ENCODE data around the gene ARSG. TPM values are rescaled to one million over a fixed set of nuclear protein-coding genes. Genes with fewer than 3 reads are reported as not detected.
"Not testable (repeated sequence)": the region's sequence is repeated elsewhere in the genome, so short reads cannot be mapped to it uniquely, and the experiment has no call there.

Gene ARSG
- 1.1 TPM for total RNA-seq

- DNase-seq (ENCODE audit: low read depth in 2 of 3, low spot score in 2 of 3) = peak; percentile 52 to 79 (median 59)
Measured at GRCh38 chr17:68290955-68291835, at the start of gene ARSG, which contains the start of gene SLC16A6. TSS of gene ARSG (plus strand) at chr17:68291495. CDS start at chr17:68307494, 15,999 bp downstream. TSS of gene SLC16A6 (minus strand) at chr17:68291127. CDS start at chr17:68278320, 12,807 bp downstream.

DNA sequence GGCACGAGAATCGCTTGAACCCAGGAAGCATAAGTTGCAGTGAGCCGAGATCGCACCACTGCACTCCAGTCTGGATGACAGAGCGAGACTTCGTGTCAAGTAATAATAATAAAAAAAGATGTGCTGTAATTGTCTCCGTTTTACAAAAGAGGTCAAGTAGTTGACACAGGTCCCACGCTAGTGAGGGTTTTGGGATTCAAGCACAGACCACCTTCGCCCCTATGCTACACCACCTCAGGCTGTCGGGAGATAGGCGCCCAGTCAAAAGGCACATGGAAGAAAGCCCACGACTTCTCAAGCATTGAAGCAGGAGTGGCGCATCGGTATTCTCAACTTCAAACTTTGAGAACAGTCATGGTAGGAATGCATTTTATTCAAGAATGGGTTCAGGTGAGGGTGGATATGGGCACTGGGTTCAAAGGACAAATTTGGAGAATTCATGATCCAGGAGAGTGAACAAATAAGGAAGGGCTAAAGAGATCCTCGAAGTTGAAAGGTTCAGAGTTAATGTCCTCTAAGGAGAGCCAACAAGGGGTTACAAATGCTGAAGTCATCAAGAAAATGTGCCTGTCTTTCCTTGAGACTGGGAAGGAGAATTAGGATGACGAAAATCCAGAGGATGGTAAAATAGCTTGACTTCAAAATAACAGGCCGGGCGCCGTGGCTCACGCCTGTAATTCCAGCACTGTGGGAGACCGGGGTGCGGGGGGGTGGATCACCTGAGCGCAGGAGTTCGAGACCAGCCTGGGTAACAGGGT lies 44.8 kb upstream of the ARSG start:
- DNase-seq (ENCODE audit: low read depth in 2 of 3, low spot score in 2 of 3) = no peak

GRCh38 chr17:68247445-68248198 lies 43.7 kb upstream of the ARSG start, which contains the start of gene AMZ2:
TSS of gene AMZ2 (plus strand) at chr17:68248043. CDS start at chr17:68250188, 2,145 bp downstream.
- DNase-seq (ENCODE audit: low read depth in 2 of 3, low spot score in 2 of 3) = peak; percentile 94 to 100 (median 96)

- DNase-seq (ENCODE audit: low read depth in 2 of 3, low spot score in 2 of 3) = no peak
Measured at GRCh38 chr17:68248199-68248825, 43.0 kb upstream of the ARSG start.

DNA sequence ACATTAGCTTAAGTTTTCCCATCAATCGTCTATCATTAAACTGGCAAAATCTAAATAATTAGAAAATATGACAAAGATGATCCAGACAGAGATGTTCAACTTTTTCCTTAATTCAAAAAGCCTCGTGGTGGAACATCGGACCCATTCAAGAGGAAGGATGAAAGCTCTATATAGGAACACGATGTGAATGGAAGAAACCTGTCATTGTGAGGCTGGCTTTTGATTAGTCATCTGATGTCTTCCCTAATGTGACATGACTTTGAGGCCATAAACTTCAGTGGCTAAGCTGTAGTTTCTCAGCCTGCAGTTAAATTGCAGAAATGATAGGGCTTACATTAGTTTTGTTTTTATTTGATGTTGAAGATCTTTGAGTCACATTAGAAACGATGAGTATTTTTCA lies 42.4 kb upstream of the ARSG start:
- peak in 1 of 3 donors; percentile 38 for DNase-seq (ENCODE audit: low read depth in 2 of 3, low spot score in 2 of 3)

DNA sequence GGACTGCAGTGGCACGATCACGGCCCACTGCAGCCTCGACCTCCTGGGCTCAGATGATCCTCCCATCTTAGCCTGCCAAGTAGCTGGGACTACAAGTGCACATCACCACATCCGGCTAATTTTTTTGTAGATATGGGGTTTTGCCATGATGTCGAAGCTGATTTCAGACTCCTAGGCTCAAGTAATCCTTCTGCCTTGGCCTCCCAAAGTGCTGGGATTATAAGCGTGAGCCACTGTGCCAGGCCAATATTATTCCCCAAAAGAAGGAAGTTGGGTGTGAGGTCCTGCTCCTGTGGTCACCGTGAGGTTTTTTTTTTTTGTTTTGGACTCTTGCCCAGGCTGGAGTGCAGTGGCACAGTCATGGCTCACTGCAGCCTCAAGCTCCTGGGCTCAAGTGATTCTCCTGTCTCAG lies 41.9 kb upstream of the ARSG start:
- DNase-seq (ENCODE audit: low read depth in 2 of 3, low spot score in 2 of 3) = peak in 1 of 3 donors; percentile 52

DNA sequence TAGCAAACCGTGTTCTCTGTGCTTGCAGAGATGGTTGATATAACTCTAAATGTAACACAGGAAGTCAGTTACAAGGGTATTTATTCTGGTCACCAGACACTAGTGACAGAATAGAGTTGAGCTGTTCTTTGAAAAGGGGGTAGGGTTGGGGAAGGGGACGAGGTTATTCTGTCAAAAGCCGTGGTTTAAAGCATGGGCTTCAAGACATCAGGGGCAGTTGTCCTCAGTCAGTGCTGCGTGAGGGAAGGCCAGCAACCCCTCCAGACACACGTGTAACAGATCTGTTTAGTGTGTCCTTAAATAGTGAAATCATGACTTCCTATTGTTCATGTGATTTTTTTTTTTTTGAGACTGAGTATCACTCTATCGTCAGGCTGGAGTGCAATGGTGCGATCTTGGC lies 37.9 kb upstream of the ARSG start:
- DNase-seq (ENCODE audit: low read depth in 2 of 3, low spot score in 2 of 3) = not testable (repeated sequence)

DNA sequence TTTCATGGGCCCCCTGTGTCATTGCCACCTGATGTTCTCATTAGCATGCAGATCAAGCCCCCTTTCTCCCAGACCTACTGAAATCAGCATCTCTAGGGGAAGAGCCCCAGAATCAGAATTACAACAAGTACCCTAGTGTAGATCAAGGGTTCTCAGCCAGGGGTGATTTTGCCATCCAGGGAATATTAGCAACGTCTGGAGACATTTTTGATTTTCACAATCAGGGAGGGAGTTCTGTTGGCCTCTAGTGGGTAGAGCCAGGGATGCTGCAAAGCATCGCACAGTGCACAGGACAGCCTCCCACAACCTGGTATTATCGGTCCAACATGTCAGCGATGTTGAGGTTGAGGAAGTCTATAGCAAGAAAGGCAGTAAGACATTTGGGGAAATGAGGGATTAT lies 36.1 kb upstream of the ARSG start:
- DNase-seq (ENCODE audit: low read depth in 2 of 3, low spot score in 2 of 3) = no peak

DNA sequence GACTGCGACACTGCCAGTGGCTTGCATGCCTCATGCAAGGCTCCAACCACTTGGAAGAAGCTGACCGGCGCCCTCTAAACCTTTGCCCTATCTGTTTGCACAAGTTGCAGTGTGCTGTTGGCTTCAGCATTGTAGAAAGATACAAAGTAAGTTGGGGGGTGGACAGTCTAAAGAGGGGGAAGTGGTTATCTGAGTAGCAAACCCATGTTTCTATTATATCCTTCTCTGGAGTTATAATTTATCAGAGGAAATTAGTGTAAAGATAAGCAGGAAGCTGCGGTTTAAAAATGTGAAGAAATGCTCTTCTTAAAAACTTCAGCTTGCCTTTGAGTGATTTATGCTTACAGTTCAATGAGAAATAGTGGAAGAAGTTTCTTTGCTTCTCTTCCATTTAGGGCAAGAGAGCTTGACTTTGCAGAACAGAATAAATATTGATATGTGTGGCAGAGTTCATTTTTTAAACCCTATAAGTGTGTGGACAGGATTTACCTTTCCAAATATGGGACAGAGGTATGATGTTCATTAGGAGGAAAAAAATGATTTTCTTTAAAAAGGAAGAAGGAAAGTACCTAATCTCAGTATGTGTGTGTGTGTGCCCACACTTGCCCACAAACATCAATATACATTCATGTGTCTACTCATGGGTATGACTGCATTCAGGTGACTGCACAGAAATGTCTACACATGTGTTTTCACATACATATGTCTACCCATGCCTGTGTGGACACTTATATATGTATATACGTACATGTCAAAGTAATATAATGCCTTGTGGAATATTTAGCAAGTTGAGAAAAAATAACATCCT lies 35.4 kb upstream of the ARSG start:
- peak in 1 of 3 donors; percentile 77 for DNase-seq (ENCODE audit: low read depth in 2 of 3, low spot score in 2 of 3)

DNA sequence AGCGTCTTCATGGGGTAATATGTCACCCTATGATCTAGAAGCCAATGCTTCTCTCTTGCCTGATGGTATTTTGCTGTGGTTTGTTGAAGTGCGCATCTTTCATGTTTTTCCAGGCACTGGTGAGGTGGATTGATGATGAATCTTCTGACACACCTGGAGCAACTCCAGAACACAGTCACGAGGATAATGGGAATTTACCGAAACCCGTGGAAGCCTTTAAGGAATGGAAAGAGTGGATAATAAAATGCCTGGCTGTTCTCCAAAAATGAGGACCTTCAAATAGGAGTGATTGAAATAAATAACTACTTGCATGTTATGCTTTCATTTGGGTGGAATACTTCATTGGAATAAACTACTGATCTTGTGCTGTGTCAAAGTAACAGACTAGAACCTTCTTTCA lies 34.6 kb upstream of the ARSG start:
- DNase-seq (ENCODE audit: low read depth in 2 of 3, low spot score in 2 of 3) = not testable (repeated sequence)

DNA sequence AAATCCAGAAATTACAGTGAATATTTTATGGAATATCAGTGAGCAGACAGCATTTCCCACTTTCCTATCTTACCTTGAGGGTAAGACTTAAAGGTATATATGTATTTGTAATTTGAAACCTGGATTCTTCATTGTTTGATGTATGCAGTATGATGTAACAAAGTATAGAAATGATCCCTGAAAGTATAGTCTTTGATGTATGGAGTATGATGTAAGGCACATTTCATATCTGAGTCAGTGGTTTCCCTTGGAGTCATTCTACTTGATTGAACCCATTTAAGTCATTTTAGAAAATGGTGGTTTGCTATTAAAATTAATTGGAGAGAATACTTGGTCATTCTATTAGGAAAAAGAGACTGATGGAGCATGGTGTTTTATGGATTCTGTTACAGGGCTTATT lies 33.4 kb upstream of the ARSG start:
- no peak for DNase-seq (ENCODE audit: low read depth in 2 of 3, low spot score in 2 of 3)

GRCh38 chr17:68258890-68259647 lies 32.2 kb upstream of the ARSG start:
- peak in 2 of 3 donors; percentile 88 for DNase-seq (ENCODE audit: low read depth in 2 of 3, low spot score in 2 of 3)

GRCh38 chr17:68259648-68259951 lies 31.7 kb upstream of the ARSG start:
- DNase-seq (ENCODE audit: low read depth in 2 of 3, low spot score in 2 of 3) = not testable (repeated sequence)

- no peak for DNase-seq (ENCODE audit: low read depth in 2 of 3, low spot score in 2 of 3)
Measured at GRCh38 chr17:68260051-68260762, 31.1 kb upstream of the ARSG start.

DNA sequence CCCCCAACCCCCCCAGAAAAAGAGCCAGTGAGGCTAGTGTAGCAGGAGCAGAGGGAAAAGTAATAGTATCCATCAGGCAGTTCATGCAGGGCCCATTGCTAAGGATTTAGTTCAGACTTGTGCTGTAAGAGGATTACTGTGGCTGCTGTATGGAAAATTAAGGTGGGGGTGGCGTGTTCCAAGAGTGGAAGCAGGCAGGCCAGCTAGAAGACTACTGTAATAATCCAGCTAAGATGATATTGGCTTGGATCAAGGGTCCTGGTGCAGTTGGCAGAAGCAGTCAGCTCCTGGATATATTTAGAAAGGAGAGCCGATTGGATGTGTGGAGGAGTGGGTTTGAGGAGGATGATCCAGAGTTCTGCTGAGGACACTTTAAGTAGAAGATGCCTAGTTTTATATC lies 28.8 kb upstream of the ARSG start:
- not testable (repeated sequence) for DNase-seq (ENCODE audit: low read depth in 2 of 3, low spot score in 2 of 3)

DNA sequence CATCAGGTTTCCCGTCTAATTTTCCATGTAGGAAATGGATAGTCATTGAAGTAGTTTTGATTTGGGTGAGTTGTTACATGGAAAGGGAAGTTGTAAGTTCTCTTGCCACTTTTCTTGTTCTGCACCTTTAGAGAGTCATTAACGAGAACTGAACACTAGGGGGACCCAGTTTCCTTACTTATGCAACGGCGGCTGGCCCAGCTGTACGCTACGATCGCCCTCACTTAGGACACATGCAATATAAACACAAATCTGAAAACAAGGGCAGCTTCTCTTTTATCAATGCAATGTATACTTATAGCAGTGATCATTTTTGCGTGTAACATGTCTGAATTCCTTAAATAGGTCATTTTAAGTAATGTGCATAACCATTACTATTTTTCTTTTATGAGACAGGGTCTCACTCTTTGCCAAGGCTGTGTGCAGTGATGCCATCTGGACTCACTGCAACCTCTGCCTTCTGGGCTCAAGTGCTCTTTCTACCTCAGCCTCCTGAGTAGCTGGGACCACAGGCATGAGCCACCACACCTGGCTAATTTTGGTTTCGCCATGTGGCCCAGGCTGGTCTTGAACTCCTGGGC lies 28.1 kb upstream of the ARSG start:
- DNase-seq (ENCODE audit: low read depth in 2 of 3, low spot score in 2 of 3) = peak in 2 of 3 donors; percentile 56 to 57

- not testable (repeated sequence) for DNase-seq (ENCODE audit: low read depth in 2 of 3, low spot score in 2 of 3)
Measured at GRCh38 chr17:68265833-68266232, 25.5 kb upstream of the ARSG start.

DNA sequence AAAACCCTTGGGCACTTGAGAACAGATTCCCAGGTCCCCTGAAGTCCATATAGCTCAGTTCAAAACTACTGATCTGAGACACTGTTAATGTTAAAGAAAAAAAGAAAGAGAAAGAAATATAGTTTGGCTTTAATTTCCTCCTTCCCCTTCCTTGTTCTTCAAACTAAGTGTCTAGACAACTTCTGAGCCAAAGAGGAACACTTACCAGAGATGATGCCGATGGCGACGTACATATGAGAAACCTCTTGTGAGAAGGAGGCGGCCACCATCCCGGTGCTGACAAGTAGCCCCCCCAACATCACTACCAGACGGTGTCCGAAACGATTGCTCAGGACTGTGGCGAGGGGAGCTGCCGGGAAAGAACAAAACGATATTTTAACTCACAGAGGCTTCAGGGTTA lies 17.6 kb upstream of the ARSG start:
- peak in 1 of 3 donors; percentile 15 for DNase-seq (ENCODE audit: low read depth in 2 of 3, low spot score in 2 of 3)

All from hematopoietic multipotent progenitor cell (in vitro differentiated cells).